Neuron (in vitro differentiated cells): ENCODE results near the gene SLC29A3.

Experiments
- H2AFZ ChIP-seq: one replicate; pipeline ENCODE4 v1.6.1; 2013; ENCODE audit warnings: low read depth, mild to moderate bottlenecking, inconsistent platforms, low read length, moderate library complexity
- H3K27me3 ChIP-seq: one replicate; pipeline ENCODE4 v1.6.1; 2013; ENCODE audit warnings: low read length; ENCODE audit not compliant: insufficient read depth
- H3K36me3 ChIP-seq: one replicate; pipeline ENCODE4 v1.6.1; 2013; ENCODE audit warnings: low read length; ENCODE audit not compliant: insufficient read depth
- H3K4me1 ChIP-seq: one replicate; pipeline ENCODE4 v1.6.1; 2013; ENCODE audit warnings: low read length; ENCODE audit not compliant: insufficient read depth
- H3K4me3 ChIP-seq: 2 replicates; pipeline ENCODE4 v1.5.1; 2013; ENCODE audit warnings: mild to moderate bottlenecking, low read length, moderate library complexity
- H3K9me3 ChIP-seq: one replicate; pipeline ENCODE4 v1.6.1; 2013; ENCODE audit warnings: low read length

SLC29A3 gene

DNA sequence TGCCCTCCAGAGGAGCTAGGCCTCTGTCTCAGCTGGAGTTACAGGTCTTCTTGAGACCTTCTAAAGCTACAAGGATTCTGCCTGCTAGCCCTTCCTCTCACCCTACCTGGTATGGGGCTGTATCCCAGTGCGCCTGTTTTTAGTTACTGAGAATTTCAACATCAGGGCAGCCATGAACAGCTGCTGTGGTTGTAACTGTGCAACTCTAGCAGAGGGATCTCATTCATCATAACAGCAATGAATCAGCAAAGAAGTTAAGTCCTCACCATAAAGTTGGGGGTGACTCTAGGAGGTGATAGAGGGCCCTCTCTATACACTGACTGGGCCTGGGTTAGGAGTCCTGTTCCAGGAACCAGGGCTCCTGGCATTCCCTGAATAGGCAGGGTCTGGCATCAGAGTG is 63.7 kb downstream of the SLC29A3 start:
- Histone ChIP-seq H3K9me3 (no peaks in the 10 kb centered on the region), H3K4me3 (no peak overlapping the region), H3K36me3 (no peaks in the 10 kb centered on the region), H3K4me1 (peaks cover under 1% of the 10 kb centered on the region), H3K27me3 (peaks cover 40% of the 10 kb centered on the region), H2AFZ (no peak overlapping the region)

DNA sequence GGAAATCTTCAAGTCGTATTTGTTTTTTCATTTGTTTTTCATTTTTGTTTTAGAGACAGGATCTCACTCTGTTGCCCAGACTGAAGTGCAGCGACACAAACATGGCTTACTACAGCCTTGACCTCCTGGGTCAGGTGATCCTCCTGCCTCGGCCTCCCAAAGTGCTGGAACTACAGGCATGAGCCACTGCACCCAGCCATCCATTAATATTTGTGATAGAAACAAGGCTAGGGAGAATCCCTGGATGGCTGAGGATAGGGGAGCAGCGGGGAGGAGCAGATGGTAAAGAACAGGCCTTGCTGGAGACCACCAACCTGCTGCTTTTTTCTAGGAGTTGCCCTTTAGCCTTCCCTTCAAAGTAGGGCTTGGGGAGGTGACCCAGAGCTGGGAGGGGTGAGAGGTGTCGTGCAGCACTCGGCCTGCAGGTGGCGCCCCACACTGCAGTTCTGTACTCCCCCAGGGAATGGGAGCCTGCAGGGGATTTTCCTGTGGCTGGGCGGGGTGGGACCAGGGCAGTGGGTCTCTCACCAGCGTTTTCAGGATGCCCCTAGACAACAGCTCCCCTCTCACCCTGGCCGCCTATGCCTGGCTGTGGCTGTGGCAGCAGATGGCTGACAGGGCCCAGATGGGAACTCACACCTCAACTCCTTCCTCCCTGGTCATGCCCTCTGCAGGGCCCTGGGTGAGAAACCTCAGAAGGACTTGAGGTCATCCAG is 65.1 kb downstream of the SLC29A3 start:
- Histone ChIP-seq H3K36me3 (no peaks in the 10 kb centered on the region), H3K4me1 (no peaks in the 10 kb centered on the region), H3K9me3 (no peaks in the 10 kb centered on the region), H2AFZ (no peak overlapping the region), H3K4me3 (no peak overlapping the region), H3K27me3 (peaks cover 33% of the 10 kb centered on the region)

DNA sequence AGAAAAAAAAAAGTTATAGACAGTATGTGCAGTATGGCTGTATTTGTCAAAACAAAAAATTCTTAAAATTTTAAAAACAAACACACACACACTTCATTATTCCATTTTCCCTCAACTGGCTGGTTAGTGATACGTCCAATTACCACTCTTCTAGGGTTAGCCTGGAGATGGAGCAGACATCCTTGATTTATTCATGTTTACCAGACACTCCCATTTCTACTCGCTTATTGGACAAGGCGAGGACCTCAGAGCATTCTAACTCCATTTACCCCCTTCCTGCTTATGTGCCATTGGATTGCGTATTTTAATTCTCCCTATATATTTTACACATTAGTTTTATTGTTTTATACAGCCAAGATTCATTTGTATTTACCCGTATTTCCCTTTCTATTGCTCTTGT is 69.1 kb downstream of the SLC29A3 start:
- H3K4me3 ChIP-seq = no peak overlapping the region
- no peak overlapping the region for H2AFZ ChIP-seq
- H3K27me3 ChIP-seq = peaks cover 47% of the 10 kb centered on the region
- H3K4me1 ChIP-seq = no peaks in the 10 kb centered on the region
- no peaks in the 10 kb centered on the region for H3K36me3 ChIP-seq
- no peaks in the 10 kb centered on the region for H3K9me3 ChIP-seq

DNA sequence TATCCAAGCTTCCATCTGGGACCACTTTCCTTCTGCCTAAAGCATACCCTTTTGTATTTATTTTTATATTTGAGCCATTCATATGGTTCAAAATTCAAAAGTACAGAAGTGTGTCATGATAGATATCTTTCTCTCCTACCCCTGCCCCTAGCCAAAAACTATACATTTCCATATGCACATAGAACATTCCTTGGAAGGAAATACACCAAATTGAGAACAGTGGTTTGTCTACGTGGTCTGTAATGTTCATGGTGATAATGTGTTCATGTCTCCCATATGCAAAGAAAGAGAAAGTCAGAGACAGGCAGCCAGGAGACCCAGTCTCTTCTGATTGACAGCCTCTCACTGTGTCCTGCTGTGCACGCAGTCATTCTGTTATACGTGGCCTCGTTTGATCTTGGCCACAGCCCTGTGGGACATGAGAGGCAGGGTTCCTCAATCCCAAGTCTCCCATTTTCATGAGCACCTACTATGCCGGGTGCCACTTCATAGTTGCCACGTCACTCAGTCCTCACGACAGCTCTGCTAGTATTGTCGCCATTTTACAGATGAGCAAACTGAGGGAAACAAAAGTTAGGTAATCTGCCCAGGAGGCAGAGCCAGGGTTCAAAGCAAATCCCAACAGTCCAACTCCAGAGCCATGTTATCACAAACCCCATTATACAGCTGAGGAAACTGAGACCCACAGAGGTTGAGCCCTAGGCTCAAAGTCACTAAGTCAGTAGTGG is 69.7 kb downstream of the SLC29A3 start:
- no peak overlapping the region for H3K4me3 ChIP-seq
- peaks cover 53% of the 10 kb centered on the region for H3K27me3 ChIP-seq
- no peaks in the 10 kb centered on the region for H3K9me3 ChIP-seq
- H3K36me3 ChIP-seq = no peaks in the 10 kb centered on the region
- no peaks in the 10 kb centered on the region for H3K4me1 ChIP-seq
- no peak overlapping the region for H2AFZ ChIP-seq

DNA sequence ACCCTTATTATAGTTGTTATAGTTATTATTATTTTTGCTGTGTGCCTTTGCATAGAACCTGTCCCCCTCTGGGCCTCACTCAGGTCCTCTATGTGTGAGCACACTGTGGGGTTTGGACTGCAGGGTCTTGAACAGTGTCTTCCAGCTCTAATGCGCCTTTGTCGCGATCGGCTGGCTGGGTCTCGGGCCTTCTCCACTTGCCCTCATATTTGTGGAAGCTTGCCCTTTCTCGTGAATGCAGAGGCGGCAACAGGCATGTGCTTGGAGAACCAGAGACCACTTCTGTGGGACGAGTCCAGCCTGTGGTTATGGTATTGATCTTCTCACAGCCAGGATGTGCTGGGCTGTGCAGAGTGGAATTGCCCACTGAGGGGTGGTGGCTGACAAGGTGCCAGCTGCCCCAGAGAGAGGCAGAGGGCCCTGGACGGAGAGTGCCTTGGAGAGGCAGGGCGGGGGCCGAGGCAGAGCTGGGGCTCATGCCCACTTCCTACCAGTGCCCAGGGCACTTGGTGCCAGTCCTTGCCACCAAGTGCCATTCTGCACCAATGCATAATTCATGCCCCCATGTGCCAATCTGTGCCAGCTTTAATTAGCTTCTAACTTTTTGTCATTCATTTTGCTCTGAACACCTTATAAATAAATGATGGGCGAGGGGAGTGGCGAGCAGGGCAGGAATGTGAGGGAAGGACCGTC is 70.9 kb downstream of the SLC29A3 start:
- Histone ChIP-seq H3K4me3 (no peak overlapping the region), H2AFZ (no peak overlapping the region), H3K9me3 (no peaks in the 10 kb centered on the region), H3K4me1 (no peaks in the 10 kb centered on the region), H3K27me3 (peaks cover 63% of the 10 kb centered on the region), H3K36me3 (no peaks in the 10 kb centered on the region)

DNA sequence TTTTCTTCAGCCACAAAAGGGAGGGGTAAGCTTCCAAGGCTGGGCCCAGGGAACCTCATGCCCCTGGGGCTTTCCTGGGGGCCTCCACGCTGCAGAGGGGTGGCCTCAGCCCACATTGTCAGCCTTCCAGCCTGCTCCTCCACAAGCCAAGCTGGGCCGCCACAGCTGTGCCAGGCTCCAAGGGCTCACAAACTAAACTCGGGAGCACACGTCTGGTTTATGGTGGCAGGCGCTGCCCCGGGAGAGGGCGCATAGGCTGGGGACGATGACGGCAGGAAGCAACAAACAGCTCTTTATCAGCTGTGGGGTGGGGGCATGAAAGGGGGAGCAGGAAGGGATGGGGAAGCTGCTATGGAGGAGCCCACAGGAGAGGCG is 71.4 kb downstream of the SLC29A3 start:
- peaks cover 63% of the 10 kb centered on the region for H3K27me3 ChIP-seq
- no peak overlapping the region for H3K4me3 ChIP-seq
- no peaks in the 10 kb centered on the region for H3K9me3 ChIP-seq
- no peaks in the 10 kb centered on the region for H3K36me3 ChIP-seq
- H2AFZ ChIP-seq = no peak overlapping the region
- H3K4me1 ChIP-seq = no peaks in the 10 kb centered on the region

DNA sequence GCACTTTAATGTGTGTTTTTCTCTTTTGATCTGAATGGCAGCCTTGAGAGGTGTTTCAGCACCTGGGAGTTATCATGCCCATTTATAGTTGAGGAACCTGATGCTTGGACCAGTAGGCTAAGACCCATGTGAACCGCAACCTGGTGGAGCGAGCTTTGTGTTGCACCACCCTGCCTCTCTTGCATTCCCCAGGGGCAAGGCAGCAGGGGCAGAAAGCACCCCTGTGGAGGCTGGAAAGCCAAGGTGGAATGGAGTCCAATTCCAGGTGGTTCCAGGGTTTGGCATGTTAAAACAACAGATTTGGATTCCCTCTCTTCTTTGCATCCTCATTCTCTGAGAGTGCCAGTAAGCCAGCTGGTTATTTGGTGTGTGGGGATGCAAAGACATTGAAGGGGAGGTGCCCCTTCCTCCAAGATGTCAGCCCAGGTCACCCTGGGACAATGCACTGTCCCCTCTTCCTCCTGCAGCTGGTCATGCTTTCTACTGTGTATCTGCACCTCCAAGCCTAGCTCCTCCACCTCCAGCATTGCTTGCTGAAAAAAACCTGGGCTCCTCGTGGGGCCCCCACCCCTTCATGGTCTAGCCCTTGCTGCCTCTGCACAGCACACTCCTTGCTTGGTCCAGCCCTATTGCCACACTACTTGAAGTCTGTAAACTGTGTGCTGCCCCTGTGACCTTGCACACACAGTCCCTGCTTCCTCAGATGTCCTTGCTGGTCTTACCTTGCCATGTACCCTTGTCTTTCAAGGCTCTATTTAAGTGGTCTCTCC is 72.0 kb downstream of the SLC29A3 start:
- H3K27me3 ChIP-seq = peaks cover 64% of the 10 kb centered on the region
- H3K4me1 ChIP-seq = no peaks in the 10 kb centered on the region
- no peaks in the 10 kb centered on the region for H3K9me3 ChIP-seq
- H2AFZ ChIP-seq = no peak overlapping the region
- H3K36me3 ChIP-seq = no peaks in the 10 kb centered on the region
- H3K4me3 ChIP-seq = no peak overlapping the region

DNA sequence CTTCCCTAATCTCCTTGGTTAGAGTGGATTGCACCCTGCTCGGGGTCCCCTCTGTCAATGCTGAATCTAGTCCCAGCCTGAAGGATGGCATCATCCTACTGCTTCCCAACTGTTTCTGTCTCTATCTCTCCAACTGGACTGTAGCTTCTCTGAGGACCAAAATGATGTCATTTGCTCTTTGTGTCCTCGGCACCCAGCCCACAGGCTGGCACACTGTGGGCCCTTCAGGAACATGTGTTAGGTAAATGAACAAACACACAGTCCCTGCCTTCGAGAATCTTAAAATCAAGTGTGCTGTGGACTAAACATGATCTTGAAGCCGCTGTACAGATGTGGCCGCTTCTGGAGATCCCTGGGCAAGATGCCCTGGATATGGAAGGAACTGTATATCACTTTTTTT is 72.6 kb downstream of the SLC29A3 start:
- H3K9me3 ChIP-seq = no peaks in the 10 kb centered on the region
- no peak overlapping the region for H2AFZ ChIP-seq
- H3K36me3 ChIP-seq = no peaks in the 10 kb centered on the region
- H3K27me3 ChIP-seq = peaks cover 63% of the 10 kb centered on the region
- H3K4me3 ChIP-seq = no peak overlapping the region
- no peaks in the 10 kb centered on the region for H3K4me1 ChIP-seq

DNA sequence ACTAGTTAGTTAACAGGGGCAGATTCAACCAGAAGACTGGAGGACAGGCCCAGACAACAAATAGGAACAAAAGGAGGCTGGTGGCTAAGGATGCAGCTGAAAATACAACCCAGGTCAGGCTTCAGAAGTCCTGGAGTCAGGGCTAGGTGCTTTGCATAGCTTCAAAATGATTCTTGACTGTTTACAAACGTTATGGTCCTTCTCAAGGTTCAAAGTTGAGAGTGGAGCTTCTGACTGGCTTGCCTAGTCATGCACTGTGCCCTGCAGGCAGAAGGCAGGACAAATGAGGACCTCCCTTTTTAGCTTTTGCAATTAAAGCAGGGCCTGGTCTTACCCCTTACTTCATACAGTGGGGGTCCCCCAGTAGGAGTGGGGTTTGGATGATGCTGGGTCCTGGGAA is 73.2 kb downstream of the SLC29A3 start:
- Histone ChIP-seq H3K4me3 (no peak overlapping the region), H3K4me1 (peaks cover 1% of the 10 kb centered on the region), H3K9me3 (no peaks in the 10 kb centered on the region), H3K27me3 (peaks cover 67% of the 10 kb centered on the region), H3K36me3 (no peaks in the 10 kb centered on the region), H2AFZ (no peak overlapping the region)

DNA sequence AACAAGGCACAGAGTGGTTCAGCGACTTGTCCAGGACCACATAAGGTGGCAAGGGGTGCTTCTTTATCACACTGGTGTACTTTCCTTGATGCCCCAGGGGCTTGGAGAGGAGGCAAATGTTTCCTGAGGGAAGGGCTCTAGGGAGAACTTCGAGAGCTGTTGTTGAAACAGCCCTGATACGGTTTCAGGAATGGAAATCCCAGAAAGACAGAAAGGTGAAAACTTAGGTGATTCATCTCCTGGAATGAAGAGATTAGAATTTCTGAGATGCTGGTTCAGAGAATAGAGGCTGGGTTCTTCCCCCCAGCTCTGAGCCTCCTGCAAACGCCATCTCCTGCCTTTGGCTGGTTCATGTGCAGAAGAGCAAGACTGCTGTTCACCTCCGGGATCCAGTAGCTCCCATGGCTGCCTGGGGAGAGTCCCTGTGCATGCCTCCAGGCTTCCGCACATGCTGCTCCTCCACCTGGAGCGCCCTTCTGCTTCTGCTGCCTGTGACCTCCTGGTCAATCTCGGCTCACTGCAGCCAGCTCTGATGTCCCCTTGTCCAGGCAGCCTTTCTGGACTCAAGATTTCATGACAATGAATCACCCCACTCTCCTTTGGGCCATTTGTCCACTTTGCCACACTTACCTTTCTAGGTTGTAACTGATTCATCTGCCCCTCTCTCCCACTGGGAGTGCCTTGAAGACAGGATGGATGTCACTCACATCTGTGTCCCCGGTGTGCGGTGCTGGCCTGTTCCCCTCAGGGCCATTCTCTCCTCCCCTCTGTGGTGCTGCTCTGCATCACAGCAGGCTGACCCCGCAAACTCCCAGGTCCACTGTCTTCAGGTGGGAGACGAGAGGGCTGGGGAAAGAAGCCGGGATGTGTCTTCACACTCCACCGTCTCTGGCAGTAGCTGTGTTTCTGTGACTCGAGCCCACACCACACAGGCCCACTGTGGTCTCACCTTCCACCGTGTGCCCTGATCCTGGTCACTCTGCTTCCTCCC is 74.0 kb downstream of the SLC29A3 start:
- Histone ChIP-seq H3K9me3 (no peaks in the 10 kb centered on the region), H3K36me3 (no peaks in the 10 kb centered on the region), H3K4me3 (no peak overlapping the region), H3K4me1 (peaks cover 4% of the 10 kb centered on the region), H3K27me3 (peaks cover 72% of the 10 kb centered on the region), H2AFZ (no peak overlapping the region)

DNA sequence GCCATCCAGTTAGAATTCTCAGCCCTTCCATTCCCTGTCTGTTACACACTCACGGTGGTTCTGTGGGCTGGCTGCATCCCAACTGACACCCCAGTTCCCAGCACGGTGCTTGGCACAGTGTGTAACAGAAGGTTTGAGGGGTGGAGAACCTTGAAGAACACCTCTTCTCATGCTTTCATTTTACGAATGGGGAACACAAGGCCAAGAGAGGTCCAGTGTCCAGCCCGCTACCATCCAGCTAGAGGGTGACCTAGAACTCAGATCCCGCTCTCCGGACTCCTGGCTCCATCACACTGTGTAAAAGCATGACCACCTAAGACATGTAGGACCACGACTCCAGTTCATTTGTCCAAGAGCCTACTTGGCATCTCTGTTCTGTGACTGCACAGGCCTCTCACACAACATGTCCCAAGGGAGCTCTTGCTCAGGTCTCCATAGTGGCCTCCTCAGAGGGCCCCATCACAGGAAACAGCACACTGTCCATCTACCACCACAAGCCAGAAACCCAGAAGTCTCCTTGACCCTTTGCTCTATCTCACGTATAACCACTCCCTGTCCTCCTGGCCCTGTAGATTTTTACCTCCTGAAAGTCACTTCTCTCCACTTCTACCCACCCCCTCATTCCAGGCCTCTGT is 74.9 kb downstream of the SLC29A3 start:
- Histone ChIP-seq H3K36me3 (no peaks in the 10 kb centered on the region), H3K4me3 (no peak overlapping the region), H3K4me1 (peaks cover 4% of the 10 kb centered on the region), H3K9me3 (no peaks in the 10 kb centered on the region), H2AFZ (no peak overlapping the region), H3K27me3 (peaks cover 76% of the 10 kb centered on the region)
